HEK293T (cell line): ENCODE data around the gene PLEKHA5.

Experiments used
- CTCF ChIA-PET: fragments of 350-600 bp; formaldehyde crosslinking; extraction: SDS; loops from one replicate; lab custom pipeline; 2021; ENCODE audit warnings: antibody characterized with exemption, inconsistent platforms; lab: Yijun Ruan, JAX
- POLR2A ChIA-PET: fragments of 350-600 bp; formaldehyde crosslinking; extraction: SDS; loops from one replicate; lab custom pipeline; 2020; ENCODE audit warnings: antibody characterized with exemption, inconsistent platforms; lab: Yijun Ruan, JAX
- DNase-seq: peaks from one replicate; pipeline ENCODE4 v3.0.0; 2012; ENCODE audit warnings: mixed read lengths; ENCODE audit errors: extremely low spot score
- ARNT ChIP-seq: fragments of 450-650 bp; IDR thresholded peaks from 2 replicates; pipeline ENCODE4 v1.6.1; 2017; ENCODE audit warnings: mild to moderate bottlenecking
- BHLHE40 ChIP-seq: fragments of 450-650 bp; IDR thresholded peaks from 2 replicates; pipeline ENCODE4 v1.6.1; 2016; ENCODE audit warnings: mild to moderate bottlenecking, moderate library complexity, borderline replicate concordance
- CTBP1 ChIP-seq: fragments of 450-650 bp; IDR thresholded peaks from 2 replicates; pipeline ENCODE4 v1.6.1; 2016; ENCODE audit warnings: borderline replicate concordance
- ELF4 ChIP-seq: fragments of 450-650 bp; IDR thresholded peaks from 2 replicates; pipeline ENCODE4 v1.6.1; 2017; ENCODE audit warnings: antibody characterized with exemption
- FOXA1 ChIP-seq: fragments of 450-650 bp; IDR thresholded peaks from 2 replicates; pipeline ENCODE4 v1.6.1; 2016; ENCODE audit warnings: mild to moderate bottlenecking
- FOXK2 ChIP-seq: fragments of 450-650 bp; IDR thresholded peaks from 2 replicates; pipeline ENCODE4 v1.6.1; 2016; ENCODE audit warnings: mild to moderate bottlenecking
- FOXM1 ChIP-seq: fragments of 450-650 bp; IDR thresholded peaks from 2 replicates; pipeline ENCODE4 v1.6.1; 2017; ENCODE audit warnings: mild to moderate bottlenecking, borderline replicate concordance
- HDGF ChIP-seq: fragments of 450-650 bp; IDR thresholded peaks from 2 replicates; pipeline ENCODE4 v1.6.1; 2017; ENCODE audit warnings: antibody characterized with exemption, borderline replicate concordance
- L3MBTL2 ChIP-seq: fragments of 450-650 bp; conservative IDR thresholded peaks from 2 replicates; pipeline ENCODE4 v1.6.1; 2016; ENCODE audit warnings: mild to moderate bottlenecking
- LEF1 ChIP-seq: fragments of 450-650 bp; IDR thresholded peaks from 2 replicates; pipeline ENCODE4 v1.6.1; 2017; ENCODE audit warnings: mild to moderate bottlenecking, borderline replicate concordance
- NFRKB ChIP-seq: fragments of 450-650 bp; IDR thresholded peaks from 2 replicates; pipeline ENCODE4 v1.6.1; 2016; ENCODE audit warnings: mild to moderate bottlenecking, moderate library complexity
- PKNOX1 ChIP-seq: fragments of 450-650 bp; IDR thresholded peaks from 2 replicates; pipeline ENCODE4 v1.6.1; 2016
- SP1 ChIP-seq: fragments of 450-650 bp; IDR thresholded peaks from 2 replicates; pipeline ENCODE4 v1.6.1; 2017
- SUZ12 ChIP-seq: fragments of 450-650 bp; IDR thresholded peaks from 2 replicates; pipeline ENCODE4 v1.6.1; 2016; ENCODE audit warnings: mild to moderate bottlenecking
- TARDBP ChIP-seq: fragments of 450-650 bp; IDR thresholded peaks from 2 replicates; pipeline ENCODE4 v1.6.1; 2016
- ZNF384 ChIP-seq: fragments of 450-650 bp; IDR thresholded peaks from 2 replicates; pipeline ENCODE4 v1.6.1; 2016

The PLEKHA5 gene

GRCh38 chr12:19171731-19172130 is 42.2 kb downstream of the PLEKHA5 start:
- ChIA-PET CTCF (interaction anchor here (0.7 to 1.1 kb wide), 2 partner anchors 15 to 50 kb away, joined by 3 read pairs; no protein-coding TSS in a partner anchor), POLR2A (no interaction called here)
- no peak for DNase-seq
- TF ChIP-seq CTBP1: no peak
- no peak for TF ChIP-seq HDGF
- TF ChIP-seq FOXK2: no peak
- TF ChIP-seq FOXM1: no peak
- TF ChIP-seq ARNT: no peak
- no peak for TF ChIP-seq FOXA1
- no peak for TF ChIP-seq LEF1
- no peak for TF ChIP-seq BHLHE40
- TF ChIP-seq ELF4: no peak
- TF ChIP-seq SP1: no peak
- TF ChIP-seq L3MBTL2: no peak
- TF ChIP-seq TARDBP: no peak
- TF ChIP-seq SUZ12: no peak
- no peak for TF ChIP-seq PKNOX1
- no peak for TF ChIP-seq ZNF384
- TF ChIP-seq NFRKB: no peak

GRCh38 chr12:19177754-19178153 is 48.2 kb downstream of the PLEKHA5 start:
- no peak for DNase-seq
- CTCF ChIA-PET: no interaction called here
- POLR2A ChIA-PET: no interaction called here
- TF ChIP-seq NFRKB: no peak
- no peak for TF ChIP-seq ELF4
- TF ChIP-seq SP1: no peak
- TF ChIP-seq FOXM1: no peak
- no peak for TF ChIP-seq LEF1
- no peak for TF ChIP-seq ARNT
- no peak for TF ChIP-seq FOXK2
- no peak for TF ChIP-seq CTBP1
- no peak for TF ChIP-seq ZNF384
- TF ChIP-seq L3MBTL2: no peak

DNA sequence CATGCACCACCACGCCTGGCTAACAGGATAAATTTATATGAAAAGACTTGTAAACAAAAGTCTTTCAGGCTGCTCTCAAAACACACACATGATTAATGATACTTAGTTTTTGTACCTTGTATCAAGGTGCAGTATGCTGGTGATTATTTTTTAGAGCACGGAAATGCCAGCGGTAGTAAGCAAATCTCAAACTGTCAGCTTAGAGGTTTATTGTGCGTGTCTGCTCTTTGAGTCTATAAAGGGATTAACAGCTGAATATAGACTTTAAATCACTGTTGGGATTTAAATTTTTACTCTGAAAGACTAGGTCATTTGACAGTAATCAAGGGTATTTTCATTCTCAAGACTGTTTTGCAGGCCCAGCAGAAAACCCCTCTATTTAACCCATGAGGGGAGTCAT is 50.5 kb downstream of the PLEKHA5 start:
- DNase-seq: no peak
- TF ChIP-seq ELF4 (no peak), HDGF (no peak)
- ChIA-PET POLR2A (no interaction called here), CTCF (interaction anchor here (0.7 kb wide), 1 partner anchor 176 kb away, joined by 3 read pairs; no protein-coding TSS in a partner anchor)

GRCh38 chr12:19181666-19182426 is 52.3 kb downstream of the PLEKHA5 start:
- POLR2A ChIA-PET: no interaction called here
- no peak for DNase-seq

DNA sequence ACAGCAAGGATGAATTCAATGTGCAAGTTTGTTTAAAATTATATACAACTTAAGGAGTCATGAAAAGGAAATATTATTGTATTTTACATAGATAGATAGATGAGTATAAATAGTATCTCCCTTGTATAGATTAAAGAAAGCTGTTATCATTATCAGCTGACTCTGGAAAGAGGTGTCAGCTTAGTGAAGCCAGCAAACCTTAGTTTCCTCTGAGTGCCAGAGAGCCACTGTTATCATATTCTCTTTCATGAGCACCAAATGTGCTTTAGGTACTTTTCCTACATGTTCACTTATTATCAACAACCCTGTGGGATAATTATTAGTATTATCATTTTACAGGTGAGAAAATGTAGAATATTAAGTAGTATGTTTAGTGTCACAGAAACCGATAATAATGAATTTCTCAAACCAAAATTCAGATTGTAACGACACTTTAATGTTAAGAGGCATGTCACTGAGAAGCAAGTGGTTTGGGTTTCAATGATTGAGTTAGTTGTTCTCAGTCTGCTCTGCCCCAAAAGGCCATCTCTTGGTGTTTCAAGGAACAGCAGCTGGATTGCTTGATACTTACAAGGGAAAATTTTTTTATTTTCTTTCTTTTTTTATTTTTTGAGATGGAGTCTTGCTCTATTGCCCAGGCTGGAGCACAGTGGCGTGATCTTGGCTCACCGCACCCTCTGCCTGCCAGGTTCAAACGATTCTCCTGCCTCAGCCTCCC is 53.7 kb downstream of the PLEKHA5 start:
- CTCF ChIA-PET: interaction anchor here (0.6 to 0.7 kb wide), 2 partner anchors 15 to 235 kb away, joined by 3 to 5 read pairs; no protein-coding TSS in a partner anchor
- TF ChIP-seq CTBP1 (no peak), ARNT (no peak), LEF1 (no peak), TARDBP (no peak), FOXA1 (no peak), BHLHE40 (no peak), FOXK2 (no peak), HDGF (no peak), L3MBTL2 (no peak), FOXM1 (no peak), ZNF384 (no peak), PKNOX1 (no peak), SUZ12 (no peak), NFRKB (no peak), ELF4 (no peak), SP1 (no peak)
- DNase-seq: no peak
- POLR2A ChIA-PET: no interaction called here

More at GRCh38 chr12:19181666-19182426, 52.3 kb downstream of the PLEKHA5 start:
- CTCF ChIA-PET: no interaction called here
- TF ChIP-seq CTBP1 (no peak), PKNOX1 (no peak), FOXM1 (no peak), FOXA1 (no peak)
